Memory B cell (primary cell): ENCODE results near the gene PRMT7.
A peak's percentile ranks its signal among the peaks of the same experiment; 100 is the strongest.

Experiments used
- ATAC-seq: fragments of 150-1000 bp; cut with Tn5 transposase; 2 replicates; pipeline ENCODE4 v1.10.0; 2021; ENCODE audit warnings: low read depth, mild to moderate bottlenecking, moderate library complexity
- DNase-seq, 2 donors: peaks; one replicate each; pipeline ENCODE4 v3.0.0; 2022; ENCODE audit warnings: low spot score in 2 of 2
- H3K27ac Mint-ChIP-seq: one replicate; pipeline ENCODE4 v1.8.0; 2022; ENCODE audit warnings: mild to moderate bottlenecking, moderate library complexity, mixed read lengths
- H3K27me3 Mint-ChIP-seq: one replicate; pipeline ENCODE4 v1.8.0; 2022; ENCODE audit warnings: mixed read lengths
- H3K36me3 Mint-ChIP-seq: one replicate; pipeline ENCODE4 v1.8.0; 2022; ENCODE audit warnings: mild to moderate bottlenecking, mixed read lengths
- H3K4me1 Mint-ChIP-seq: one replicate; pipeline ENCODE4 v1.8.0; 2022; ENCODE audit warnings: mixed read lengths
- H3K4me3 Mint-ChIP-seq: one replicate; pipeline ENCODE4 v1.8.0; 2022; ENCODE audit warnings: mild to moderate bottlenecking, moderate library complexity, mixed read lengths
- H3K9me3 Mint-ChIP-seq: one replicate; pipeline ENCODE4 v1.8.0; 2022; ENCODE audit warnings: mixed read lengths

PRMT7 gene

GRCh38 chr16:68310774-68311511 is at the start of gene PRMT7, which contains the start of gene SLC7A6OS:
TSS of gene PRMT7 (plus strand) at chr16:68311019. CDS start at chr16:68315980, 4,961 bp downstream.
TSS of gene SLC7A6OS (minus strand) at chr16:68310946. CDS start at chr16:68310926, 20 bp downstream.
- Mint-ChIP-seq H3K4me3 (peak within 1 kb of the TSS; percentile 98), H3K36me3 (peaks cover 13% of the 10 kb centered on the region), H3K9me3 (no peaks in the 10 kb centered on the region), H3K4me1 (peaks cover 28% of the 10 kb centered on the region), H3K27me3 (no peaks in the 10 kb centered on the region), H3K27ac (peak within 1 kb of the TSS; percentile 89)
- DNase-seq, result peak; percentile 80 to 82
- peak; percentile 98 for ATAC-seq

- Mint-ChIP-seq H3K9me3 (no peaks in the 10 kb centered on the region), H3K4me3 (peak overlapping the region; percentile 83), H3K27me3 (no peaks in the 10 kb centered on the region), H3K27ac (peak overlapping the region; percentile 91), H3K36me3 (peaks cover 3% of the 10 kb centered on the region), H3K4me1 (peaks cover 37% of the 10 kb centered on the region)
- DNase-seq (no peak), ATAC-seq (peak; percentile 0)
Measured at GRCh38 chr16:68263559-68264127, 47.2 kb upstream of the PRMT7 start.

- Mint-ChIP-seq H3K27me3 (no peaks in the 10 kb centered on the region), H3K27ac (peak within 1 kb of the TSS; percentile 91), H3K4me3 (peak within 1 kb of the TSS; percentile 83), H3K9me3 (no peaks in the 10 kb centered on the region), H3K4me1 (peaks cover 42% of the 10 kb centered on the region), H3K36me3 (peaks cover 7% of the 10 kb centered on the region)
- peak; percentile 75 to 84 for DNase-seq
- peak; percentile 74 for ATAC-seq
Measured at GRCh38 chr16:68264128-68265077, 46.4 kb upstream of the PRMT7 start, which contains the start of gene SLC7A6. TSS of gene SLC7A6 (plus strand) at chr16:68264526. CDS start at chr16:68274727, 10,201 bp downstream.

- DNase-seq, result no peak
- Mint-ChIP-seq H3K27me3 (no peaks in the 10 kb centered on the region), H3K4me1 (peaks cover 43% of the 10 kb centered on the region), H3K9me3 (no peaks in the 10 kb centered on the region), H3K36me3 (peaks cover 7% of the 10 kb centered on the region), H3K27ac (peak overlapping the region; percentile 91), H3K4me3 (peak overlapping the region; percentile 83)
- peak; percentile 13 for ATAC-seq
Measured at GRCh38 chr16:68265078-68265920, 45.5 kb upstream of the PRMT7 start.

GRCh38 chr16:68267612-68268405 is 43.0 kb upstream of the PRMT7 start:
- DNase-seq (no peak), ATAC-seq (no peak)
- Mint-ChIP-seq H3K36me3 (peaks cover 7% of the 10 kb centered on the region), H3K27ac (no peak overlapping the region), H3K9me3 (no peaks in the 10 kb centered on the region), H3K27me3 (no peaks in the 10 kb centered on the region), H3K4me3 (no peak overlapping the region), H3K4me1 (peaks cover 42% of the 10 kb centered on the region)

- peak overlapping the region; percentile 88 for H3K27ac Mint-ChIP-seq
- H3K27me3 Mint-ChIP-seq, result no peaks in the 10 kb centered on the region
- DNase-seq (no peak), ATAC-seq (no peak)
- H3K36me3 Mint-ChIP-seq, result peaks cover 11% of the 10 kb centered on the region
- no peaks in the 10 kb centered on the region for H3K9me3 Mint-ChIP-seq
- no peak overlapping the region for H3K4me3 Mint-ChIP-seq
- H3K4me1 Mint-ChIP-seq, result peaks cover 48% of the 10 kb centered on the region
Measured at GRCh38 chr16:68269793-68270192, 41.0 kb upstream of the PRMT7 start.

GRCh38 chr16:68270353-68270752 is 40.5 kb upstream of the PRMT7 start:
- H3K4me1 Mint-ChIP-seq, result peaks cover 45% of the 10 kb centered on the region
- no peak for DNase-seq
- no peaks in the 10 kb centered on the region for H3K9me3 Mint-ChIP-seq
- H3K36me3 Mint-ChIP-seq, result peaks cover 11% of the 10 kb centered on the region
- peak overlapping the region; percentile 88 for H3K27ac Mint-ChIP-seq
- no peaks in the 10 kb centered on the region for H3K27me3 Mint-ChIP-seq
- ATAC-seq, result no peak
- H3K4me3 Mint-ChIP-seq, result no peak overlapping the region

- H3K36me3 Mint-ChIP-seq, result peaks cover 12% of the 10 kb centered on the region
- no peaks in the 10 kb centered on the region for H3K9me3 Mint-ChIP-seq
- peak; percentile 54 for ATAC-seq
- peak overlapping the region; percentile 42 for H3K27ac Mint-ChIP-seq
- H3K4me3 Mint-ChIP-seq, result peak overlapping the region; percentile 66
- no peak for DNase-seq
- H3K4me1 Mint-ChIP-seq, result peaks cover 44% of the 10 kb centered on the region
- H3K27me3 Mint-ChIP-seq, result no peaks in the 10 kb centered on the region
Measured at GRCh38 chr16:68272507-68273209, 38.2 kb upstream of the PRMT7 start.

- ATAC-seq, result no peak
- Mint-ChIP-seq H3K9me3 (no peaks in the 10 kb centered on the region), H3K4me3 (peak overlapping the region; percentile 66), H3K27me3 (no peaks in the 10 kb centered on the region), H3K4me1 (peaks cover 39% of the 10 kb centered on the region), H3K36me3 (peaks cover 12% of the 10 kb centered on the region), H3K27ac (peak overlapping the region; percentile 42)
- DNase-seq, result no peak
Measured at GRCh38 chr16:68273459-68273858, 37.4 kb upstream of the PRMT7 start.

GRCh38 chr16:68273896-68274295 is 36.9 kb upstream of the PRMT7 start:
- Mint-ChIP-seq H3K36me3 (peaks cover 12% of the 10 kb centered on the region), H3K9me3 (no peaks in the 10 kb centered on the region), H3K27ac (peak overlapping the region; percentile 58), H3K27me3 (no peaks in the 10 kb centered on the region), H3K4me1 (peaks cover 39% of the 10 kb centered on the region), H3K4me3 (peak overlapping the region; percentile 14)
- no peak for DNase-seq
- ATAC-seq, result no peak

- ATAC-seq, result no peak
- Mint-ChIP-seq H3K27me3 (no peaks in the 10 kb centered on the region), H3K27ac (peak overlapping the region; percentile 58), H3K4me3 (peak overlapping the region; percentile 5), H3K4me1 (peaks cover 33% of the 10 kb centered on the region), H3K36me3 (peaks cover 8% of the 10 kb centered on the region), H3K9me3 (no peaks in the 10 kb centered on the region)
- DNase-seq, result no peak
Measured at GRCh38 chr16:68274441-68274840, 36.4 kb upstream of the PRMT7 start.

- Mint-ChIP-seq H3K4me1 (peaks cover 36% of the 10 kb centered on the region), H3K36me3 (peaks cover 11% of the 10 kb centered on the region), H3K27me3 (no peaks in the 10 kb centered on the region), H3K9me3 (no peaks in the 10 kb centered on the region), H3K4me3 (peak overlapping the region; percentile 73), H3K27ac (peak overlapping the region; percentile 82)
- DNase-seq (no peak), ATAC-seq (peak; percentile 81)
Measured at GRCh38 chr16:68275611-68276191, 35.1 kb upstream of the PRMT7 start.
